LNCAP (cell line): ENCODE data around the gene PCDHA9.

ENCODE experiments used
- CTCF ChIP-seq: fragments of 450-650 bp; IDR thresholded peaks from 2 replicates; pipeline ENCODE4 v1.5.1; 2017; ENCODE audit warnings: mild to moderate bottlenecking

The PCDHA9 gene

DNA sequence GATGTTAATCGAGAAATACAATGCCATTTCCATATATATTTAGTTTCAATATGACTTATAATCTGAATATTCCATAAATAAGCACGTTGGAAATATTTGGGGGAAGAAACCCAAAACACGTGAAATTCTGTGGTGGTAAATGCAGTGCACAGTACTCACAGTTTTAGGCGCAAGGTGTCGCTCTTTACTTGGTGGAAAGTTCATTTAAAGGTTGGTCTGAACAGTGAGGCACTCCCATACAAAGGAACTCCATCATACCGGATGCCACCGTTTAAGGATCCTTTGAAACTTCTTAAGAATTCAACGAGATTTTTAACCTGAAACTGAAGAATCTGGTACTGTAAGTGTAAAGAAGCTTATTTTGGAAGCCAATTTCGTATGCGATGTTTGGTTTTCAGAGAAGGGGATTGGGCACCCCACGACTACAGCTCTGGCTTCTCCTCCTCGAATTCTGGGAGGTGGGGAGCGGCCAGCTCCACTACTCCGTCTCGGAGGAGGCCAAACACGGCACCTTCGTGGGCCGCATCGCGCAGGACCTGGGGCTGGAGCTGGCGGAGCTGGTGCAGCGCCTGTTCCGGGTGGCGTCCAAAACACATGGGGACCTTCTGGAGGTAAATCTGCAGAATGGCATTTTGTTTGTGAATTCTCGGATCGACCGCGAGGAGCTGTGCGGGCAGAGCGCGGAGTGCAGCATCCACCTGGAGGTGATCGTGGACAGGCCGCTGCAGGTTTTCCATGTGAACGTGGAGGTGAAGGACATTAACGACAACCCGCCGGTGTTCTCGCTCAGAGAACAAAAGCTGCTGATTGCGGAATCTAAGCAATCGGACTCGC lies 20.8 kb downstream of the PCDHA9 start, which contains the start of gene PCDHA11:
PCDHA11 (plus strand) TSS at position 237 of the 834 bp plus-strand sequence; CDS start at position 384, 147 bp downstream.
- TF ChIP-seq CTCF = peak; percentile 56

DNA sequence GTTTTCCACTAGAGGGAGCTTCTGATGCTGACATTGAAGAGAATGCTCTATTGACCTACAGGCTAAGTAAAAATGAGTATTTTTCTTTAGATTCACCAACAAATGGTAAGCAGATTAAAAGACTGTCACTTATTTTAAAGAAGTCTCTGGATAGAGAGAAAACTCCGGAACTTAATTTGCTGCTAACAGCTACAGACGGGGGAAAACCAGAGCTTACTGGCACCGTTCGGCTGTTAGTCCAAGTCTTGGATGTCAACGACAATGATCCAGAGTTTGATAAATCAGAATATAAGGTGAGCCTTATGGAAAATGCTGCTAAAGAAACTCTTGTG lies 21.3 kb downstream of the PCDHA9 start:
- no peak; the same call in 1 of the 2 replicates for TF ChIP-seq CTCF

- TF ChIP-seq CTCF = no peak
Observed at GRCh38 chr5:140870221-140871201, 22.3 kb downstream of the PCDHA9 start.

DNA sequence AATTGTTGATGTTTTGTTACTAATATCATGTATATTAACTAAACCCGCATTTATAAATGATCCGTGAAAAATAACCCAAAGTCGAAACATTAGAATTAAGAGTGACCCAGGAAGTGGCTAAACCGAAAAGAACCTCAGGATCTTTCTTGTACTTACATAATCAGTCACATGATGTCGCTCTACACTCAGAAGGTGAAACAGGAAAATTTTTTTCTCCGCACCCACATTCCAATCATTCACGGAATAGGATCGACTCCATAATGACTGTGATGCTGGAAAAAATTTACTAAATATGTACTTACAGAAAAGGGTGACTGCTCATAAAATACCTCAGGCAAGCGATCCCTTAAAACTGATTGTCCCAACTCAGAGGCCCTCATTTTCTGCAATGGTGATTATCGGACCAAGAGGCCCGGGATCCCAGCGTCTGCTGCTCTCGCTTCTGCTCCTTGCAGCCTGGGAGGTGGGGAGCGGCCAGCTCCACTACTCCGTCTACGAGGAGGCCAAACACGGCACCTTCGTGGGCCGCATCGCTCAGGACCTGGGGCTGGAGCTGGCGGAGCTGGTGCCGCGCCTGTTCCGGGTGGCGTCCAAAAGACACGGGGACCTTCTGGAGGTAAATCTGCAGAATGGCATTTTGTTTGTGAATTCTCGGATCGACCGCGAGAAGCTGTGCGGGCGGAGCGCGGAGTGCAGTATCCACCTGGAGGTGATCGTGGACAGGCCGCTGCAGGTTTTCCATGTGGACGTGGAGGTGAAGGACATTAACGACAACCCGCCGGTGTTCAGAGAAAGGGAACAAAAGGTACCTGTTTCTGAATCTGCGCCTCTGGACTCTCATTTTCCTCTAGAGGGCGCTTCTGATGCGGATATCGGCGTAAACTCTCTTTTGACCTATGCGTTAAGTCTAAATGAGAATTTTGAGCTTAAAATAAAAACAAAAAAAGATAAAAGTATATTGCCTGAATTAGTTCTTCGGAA lies 27.2 kb downstream of the PCDHA9 start, which contains the start of gene PCDHA12:
PCDHA12 (plus strand) TSS at position 224 of the 981 bp plus-strand sequence; CDS start at position 389, 165 bp downstream.
- peak; percentile 36; the same call in 1 of the 2 replicates for TF ChIP-seq CTCF

DNA sequence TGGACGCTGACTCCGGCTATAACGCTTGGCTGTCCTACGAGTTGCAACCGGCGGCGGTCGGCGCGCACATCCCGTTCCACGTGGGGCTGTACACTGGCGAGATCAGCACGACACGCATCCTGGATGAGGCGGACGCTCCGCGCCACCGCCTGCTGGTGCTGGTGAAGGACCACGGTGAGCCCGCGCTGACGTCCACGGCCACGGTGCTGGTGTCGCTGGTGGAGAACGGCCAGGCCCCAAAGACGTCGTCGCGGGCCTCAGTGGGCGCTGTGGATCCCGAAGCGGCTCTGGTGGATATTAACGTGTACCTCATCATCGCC lies 29.0 kb downstream of the PCDHA9 start:
- TF ChIP-seq CTCF = no peak

- peak; percentile 19; the same call in 1 of the 2 replicates for TF ChIP-seq CTCF
Observed at GRCh38 chr5:140881889-140882590, 33.9 kb downstream of the PCDHA9 start, which contains the start of gene PCDHA13. PCDHA13 (plus strand) TSS chr5:140882124; CDS start chr5:140882269, 145 bp downstream.
